GM23248 (cell line): ENCODE data around the gene CTIF.

ENCODE experiments used
- EZH2 ChIP-seq: fragments of 200-600 bp; sonication (generic); IDR thresholded peaks from 2 replicates; pipeline ENCODE4 v1.6.1; 2018; ENCODE audit warnings: antibody characterized with exemption, mild to moderate bottlenecking; ENCODE audit not compliant: insufficient read depth, poor library complexity, severe bottlenecking
- EZH2phosphoT487 ChIP-seq: fragments of 200-600 bp; sonication (generic); IDR thresholded peaks from 2 replicates; pipeline ENCODE4 v1.6.1; 2018; ENCODE audit warnings: antibody characterized with exemption, moderate library complexity, mild to moderate bottlenecking, low read depth; ENCODE audit not compliant: insufficient read depth

- TF ChIP-seq EZH2: no peak
- no peak for TF ChIP-seq EZH2phosphoT487
These were observed 318.3 kb downstream of the CTIF start for GRCh38 chr18:48857023-48857694.
